Natural killer cell (primary cell): ENCODE results near the gene WWC2. TPM values are rescaled to one million over a fixed set of nuclear protein-coding genes. Genes with fewer than 3 reads are reported as not detected.
"Not testable (repeated sequence)": the region's sequence is repeated elsewhere in the genome, so short reads cannot be mapped to it uniquely, and the experiment has no call there.

Experiments
- ATAC-seq, 3 donors: fragments of 150-1000 bp in 2 of 3; fragments of 200-7000 bp in 1 of 3; cut with Tn5 transposase; 1 replicate in 1 of 3; 2 replicates in 2 of 3; pipeline ENCODE4 v1.10.0; 2021; ENCODE audit warnings: mild to moderate bottlenecking in 2 of 3, moderate library complexity in 2 of 3
- DNase-seq, 2 donors: peaks; one replicate each; pipeline versions ENCODE4 v3.0.0 to v3.0.0-alpha.2; 2013 to 2021; ENCODE audit warnings: mixed read lengths in 1 of 2
- H3K27ac ChIP-seq: one replicate; pipeline ENCODE4 v1.5.1; 2013; ENCODE audit warnings: mild to moderate bottlenecking, low read length
- H3K27me3 ChIP-seq: one replicate; pipeline ENCODE4 v1.6.1; 2013; ENCODE audit warnings: low read length; ENCODE audit not compliant: control insufficient read depth, insufficient read depth
- H3K36me3 ChIP-seq: one replicate; pipeline ENCODE4 v1.6.1; 2013; ENCODE audit warnings: low read length; ENCODE audit not compliant: control insufficient read depth, insufficient read depth
- H3K4me1 ChIP-seq: one replicate; pipeline ENCODE4 v1.6.1; 2013; ENCODE audit warnings: low read length; ENCODE audit not compliant: control insufficient read depth, insufficient read depth
- H3K4me3 ChIP-seq: one replicate; pipeline ENCODE4 v1.5.1; 2013; ENCODE audit warnings: low read length
- H3K9me3 ChIP-seq: one replicate; pipeline ENCODE4 v1.6.1; 2013; ENCODE audit warnings: low read length; ENCODE audit not compliant: control insufficient read depth, insufficient read depth
- H3K27ac Mint-ChIP-seq, 2 donors: one replicate each; pipeline ENCODE4 v1.8.0; 2022; ENCODE audit warnings: mild to moderate bottlenecking in 2 of 2, mixed read lengths in 2 of 2, moderate library complexity in 1 of 2
- H3K27me3 Mint-ChIP-seq, 2 donors: one replicate each; pipeline ENCODE4 v1.8.0; 2022; ENCODE audit warnings: low read depth in 2 of 2, mixed read lengths in 2 of 2
- H3K36me3 Mint-ChIP-seq: one replicate; pipeline ENCODE4 v1.8.0; 2022; ENCODE audit warnings: mixed read lengths
- H3K4me1 Mint-ChIP-seq, 2 donors: one replicate each; pipeline ENCODE4 v1.8.0; 2022; ENCODE audit warnings: mixed read lengths in 2 of 2
- H3K4me3 Mint-ChIP-seq: one replicate; pipeline ENCODE4 v1.8.0; 2022; ENCODE audit warnings: mild to moderate bottlenecking, moderate library complexity, mixed read lengths
- H3K9me3 Mint-ChIP-seq, 2 donors: one replicate each; pipeline ENCODE4 v1.8.0; 2022; ENCODE audit warnings: mixed read lengths in 2 of 2
- WGBS: methylation state at CpG from one replicate; pipeline ENCODE4 v1.1.7; 2013; ENCODE audit warnings: missing lambda C conversion rate; ENCODE audit not compliant: insufficient coverage; 5-methylcytosine and 5-hydroxymethylcytosine counted together
- intact Hi-C: fragments of 100-400 bp; cut with micrococcal nuclease; formaldehyde crosslinking; loops from one replicate; pipeline ENCODE4 v1.14.2; 2022
- total RNA-seq, 4 donors: library from RNA; stranded (reverse); fragments of 120-200 nt in 1 of 4; gene quantifications; one replicate each; pipeline versions ENCODE4 v1.2.3 to v1.2.4, GENCODE V29; 2013 to 2022
- TF ChIP-seq, protein P1 (sequence below): fragments of 200-600 bp; IDR thresholded peaks from one replicate; pipeline ENCODE4 v1.8.0; 2022; ENCODE audit warnings: antibody characterized with exemption

Gene WWC2
- total RNA-seq, 3 donors from 2014 or later (not counting 1 experiment from before 2014, with no cell fraction given), result 8.2 to 22.7 (median 9.2) TPM

DNA sequence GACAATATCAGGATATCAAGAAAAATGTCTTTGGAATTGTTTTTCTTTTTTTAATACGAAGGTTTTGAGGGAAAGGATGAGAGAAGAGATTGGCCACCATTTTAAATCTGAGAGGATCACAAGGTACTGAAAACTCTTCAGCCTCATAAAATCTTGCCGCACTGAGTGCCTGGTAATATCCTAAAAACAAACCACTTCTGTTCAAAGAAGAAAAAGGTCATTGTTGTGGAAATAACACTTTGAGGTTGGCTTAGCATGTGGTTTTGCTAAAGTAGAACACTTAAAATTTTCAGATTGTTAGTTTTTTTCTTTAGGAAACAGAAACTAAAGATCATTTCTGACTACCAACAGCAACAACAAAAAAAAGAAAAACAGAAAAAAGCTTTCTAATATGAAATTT, 222.0 kb downstream of the WWC2 start:
- H3K36me3 Mint-ChIP-seq, result no peaks in the 10 kb centered on the region
- H3K9me3 Mint-ChIP-seq, result no peaks in the 10 kb centered on the region
- peaks cover 39 to 69% of the 10 kb centered on the region in 2 donors for H3K27me3 Mint-ChIP-seq
- Histone ChIP-seq H3K4me3 (no peak overlapping the region), H3K27me3 (peaks cover 11% of the 10 kb centered on the region), H3K36me3 (no peaks in the 10 kb centered on the region), H3K4me1 (peaks cover 16% of the 10 kb centered on the region), H3K27ac (peak overlapping the region; percentile 33), H3K9me3 (no peaks in the 10 kb centered on the region)
- WGBS, result 40% methylated on average over 1 of the region's 2 CpGs
- TF ChIP-seq, protein P1, sequence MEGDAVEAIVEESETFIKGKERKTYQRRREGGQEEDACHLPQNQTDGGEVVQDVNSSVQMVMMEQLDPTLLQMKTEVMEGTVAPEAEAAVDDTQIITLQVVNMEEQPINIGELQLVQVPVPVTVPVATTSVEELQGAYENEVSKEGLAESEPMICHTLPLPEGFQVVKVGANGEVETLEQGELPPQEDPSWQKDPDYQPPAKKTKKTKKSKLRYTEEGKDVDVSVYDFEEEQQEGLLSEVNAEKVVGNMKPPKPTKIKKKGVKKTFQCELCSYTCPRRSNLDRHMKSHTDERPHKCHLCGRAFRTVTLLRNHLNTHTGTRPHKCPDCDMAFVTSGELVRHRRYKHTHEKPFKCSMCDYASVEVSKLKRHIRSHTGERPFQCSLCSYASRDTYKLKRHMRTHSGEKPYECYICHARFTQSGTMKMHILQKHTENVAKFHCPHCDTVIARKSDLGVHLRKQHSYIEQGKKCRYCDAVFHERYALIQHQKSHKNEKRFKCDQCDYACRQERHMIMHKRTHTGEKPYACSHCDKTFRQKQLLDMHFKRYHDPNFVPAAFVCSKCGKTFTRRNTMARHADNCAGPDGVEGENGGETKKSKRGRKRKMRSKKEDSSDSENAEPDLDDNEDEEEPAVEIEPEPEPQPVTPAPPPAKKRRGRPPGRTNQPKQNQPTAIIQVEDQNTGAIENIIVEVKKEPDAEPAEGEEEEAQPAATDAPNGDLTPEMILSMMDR, result no peak
- H3K4me3 Mint-ChIP-seq, result peak overlapping the region; percentile 87
- intact Hi-C loops, result no loop called here
- H3K4me1 Mint-ChIP-seq, result peaks cover 18 to 36% of the 10 kb centered on the region in 2 donors
- ATAC-seq (peak in 2 of 3 donors; percentile 46 to 87), DNase-seq (peak in 1 of 2 donors; percentile 45)
- H3K27ac Mint-ChIP-seq, result peak overlapping the region; percentile 56 to 80

DNA sequence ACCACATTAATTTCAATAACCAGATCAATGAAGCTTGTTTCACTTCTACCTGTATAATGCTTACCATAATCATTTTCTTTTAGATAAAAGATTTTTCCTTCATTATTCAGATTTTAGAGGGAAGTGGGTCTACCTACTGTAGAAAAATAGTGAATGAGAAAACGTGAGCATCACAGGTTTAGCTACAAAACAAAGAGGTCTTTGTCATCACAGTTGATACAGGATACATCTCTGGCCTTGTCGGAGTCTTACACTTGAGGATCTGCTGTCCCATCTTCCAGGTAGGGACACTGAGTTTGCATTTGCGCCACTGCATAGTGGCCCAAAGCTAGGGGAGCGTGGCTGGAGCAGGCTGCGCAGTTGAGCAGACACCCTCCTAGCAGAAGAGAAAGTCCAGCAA, 222.5 kb downstream of the WWC2 start:
- Mint-ChIP-seq H3K4me1 (peaks cover 18 to 36% of the 10 kb centered on the region in 2 donors), H3K36me3 (no peaks in the 10 kb centered on the region), H3K27me3 (peaks cover 39 to 69% of the 10 kb centered on the region in 2 donors), H3K27ac (peak overlapping the region; percentile 56 to 80), H3K9me3 (no peaks in the 10 kb centered on the region), H3K4me3 (peak overlapping the region; percentile 87)
- intact Hi-C loops, result no loop called here
- Histone ChIP-seq H3K27me3 (peaks cover 11% of the 10 kb centered on the region), H3K9me3 (no peaks in the 10 kb centered on the region), H3K4me3 (no peak overlapping the region), H3K4me1 (peaks cover 16% of the 10 kb centered on the region), H3K27ac (no peak overlapping the region), H3K36me3 (no peaks in the 10 kb centered on the region)
- 90% methylated on average over 5 of the region's 5 CpGs for WGBS
- DNase-seq (no peak), ATAC-seq (no peak)
- TF ChIP-seq, protein P1, result no peak

DNA sequence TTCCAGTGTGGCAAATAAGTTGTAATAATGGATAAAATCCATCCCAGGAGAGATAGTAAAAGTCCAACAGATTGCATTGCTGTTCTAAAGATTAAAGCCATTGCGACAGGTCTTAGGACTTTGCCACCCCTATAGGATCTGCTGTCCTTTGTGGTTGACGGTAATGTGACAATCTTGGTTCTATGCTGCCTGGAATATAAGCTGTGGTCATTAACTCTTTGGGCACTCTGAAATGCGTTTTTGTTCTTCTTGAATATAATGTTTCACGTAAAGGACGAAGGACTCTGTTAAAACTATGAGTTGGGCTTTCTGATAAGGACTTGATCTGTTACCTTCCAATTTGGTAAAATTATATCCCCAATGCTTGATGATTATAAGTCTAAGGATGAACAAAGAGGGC, 223.3 kb downstream of the WWC2 start, which contains the start of gene CLDN24:
Gene CLDN24, minus strand, starts transcription at position 101 of the 400 bp plus-strand sequence. Its CDS starts 0 bp downstream, at position 101.
- no peak for DNase-seq
- Histone ChIP-seq H3K4me1 (peaks cover 16% of the 10 kb centered on the region), H3K27me3 (peaks cover 11% of the 10 kb centered on the region), H3K9me3 (no peaks in the 10 kb centered on the region), H3K4me3 (no peak within 1 kb of the TSS), H3K27ac (peak within 1 kb of the TSS; percentile 33), H3K36me3 (no peaks in the 10 kb centered on the region)
- H3K4me1 Mint-ChIP-seq, result peaks cover 18 to 36% of the 10 kb centered on the region in 2 donors
- H3K9me3 Mint-ChIP-seq, result no peaks in the 10 kb centered on the region
- 90% methylated on average over 4 of the region's 5 CpGs for WGBS
- H3K27ac Mint-ChIP-seq, result peak within 1 kb of the TSS; percentile 56 to 80
- TF ChIP-seq, protein P1, result no peak
- H3K27me3 Mint-ChIP-seq, result peaks cover 42 to 72% of the 10 kb centered on the region in 2 donors
- H3K4me3 Mint-ChIP-seq, result peak within 1 kb of the TSS; percentile 87
- H3K36me3 Mint-ChIP-seq, result no peaks in the 10 kb centered on the region
- no peak for ATAC-seq
- intact Hi-C loops, result no loop called here

DNA sequence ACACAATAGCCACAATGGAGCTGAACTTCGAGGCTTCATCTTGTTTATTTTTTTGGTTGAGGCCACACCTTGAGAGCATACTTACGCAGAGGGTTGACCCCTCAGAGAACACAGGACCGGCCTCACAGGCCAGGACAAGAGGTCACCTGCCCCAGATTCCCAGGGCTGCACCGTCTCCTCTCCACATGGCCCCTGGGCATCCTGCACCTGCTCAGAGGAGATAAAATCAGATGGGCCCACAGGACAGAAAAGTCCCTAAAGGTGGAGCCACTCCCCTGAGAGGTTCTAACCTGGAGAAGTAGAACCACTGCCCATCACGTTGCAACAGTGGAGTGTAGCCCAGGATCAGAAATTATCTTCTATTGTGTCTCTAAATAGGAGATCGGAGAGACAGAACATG, 224.2 kb downstream of the WWC2 start:
- no peak overlapping the region for H3K4me3 ChIP-seq
- Mint-ChIP-seq H3K4me3 (no peak overlapping the region), H3K4me1 (peaks cover 18 to 35% of the 10 kb centered on the region in 2 donors), H3K36me3 (no peaks in the 10 kb centered on the region), H3K9me3 (no peaks in the 10 kb centered on the region), H3K27me3 (peaks cover 42 to 73% of the 10 kb centered on the region in 2 donors), H3K27ac (no peak overlapping the region)
- H3K4me1 ChIP-seq, result peaks cover 16% of the 10 kb centered on the region
- DNase-seq (no peak), ATAC-seq (no peak)
- no peaks in the 10 kb centered on the region for H3K9me3 ChIP-seq
- TF ChIP-seq, protein P1, result no peak
- 91% methylated on average over 6 of the region's 6 CpGs for WGBS
- no peak overlapping the region for H3K27ac ChIP-seq
- intact Hi-C loops, result no loop called here
- H3K36me3 ChIP-seq, result no peaks in the 10 kb centered on the region
- peaks cover 11% of the 10 kb centered on the region for H3K27me3 ChIP-seq

DNA sequence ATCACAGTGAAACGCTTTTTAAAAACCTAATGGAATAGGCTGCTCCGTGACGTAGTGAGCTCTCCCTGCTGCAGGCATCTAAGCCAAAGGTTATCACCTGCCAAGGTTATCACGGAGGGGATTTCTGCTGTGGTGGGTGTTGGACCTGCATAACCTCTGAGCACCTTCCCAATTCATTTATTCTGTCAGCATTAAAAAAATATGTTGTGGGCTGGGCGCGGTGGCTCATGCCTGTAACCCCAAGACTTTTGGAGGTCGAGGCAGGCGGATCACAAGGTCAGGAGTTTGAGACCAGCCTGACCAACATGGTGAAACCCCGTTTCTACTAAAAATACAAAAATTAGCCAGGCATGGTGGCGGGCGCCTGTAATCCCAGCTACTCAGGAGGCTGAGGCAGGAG, 225.0 kb downstream of the WWC2 start:
- DNase-seq, H3K27ac Mint-ChIP-seq, H3K36me3 ChIP-seq, H3K27me3 ChIP-seq, ATAC-seq, H3K4me3 ChIP-seq, H3K9me3 ChIP-seq, H3K36me3 Mint-ChIP-seq, intact Hi-C loops, H3K27ac ChIP-seq, H3K9me3 Mint-ChIP-seq, H3K4me3 Mint-ChIP-seq: not testable (repeated sequence)
- 95% methylated on average over 9 of the region's 11 CpGs for WGBS
- Mint-ChIP-seq H3K27me3 (peaks cover 35 to 73% of the 10 kb centered on the region in 2 donors), H3K4me1 (peaks cover 18 to 29% of the 10 kb centered on the region in 2 donors)
- H3K4me1 ChIP-seq, result peaks cover 12% of the 10 kb centered on the region
